Measurements from ENCODE around the gene DMBX1.

Gene DMBX1

GRCh38 chr1:46489638-46490405 is at the start of gene DMBX1:
Gene DMBX1, plus strand, starts transcription at chr1:46489836. Its CDS starts 17,175 bp downstream, at chr1:46507011.
- peak; percentile 17 for DNase-seq (ENCODE audit: low spot score)

GRCh38 chr1:46440478-46440877 is 49.2 kb upstream of the DMBX1 start:
- DNase-seq (ENCODE audit: low spot score): no peak

GRCh38 chr1:46442317-46443161 is 47.1 kb upstream of the DMBX1 start:
- peak; percentile 90 for DNase-seq (ENCODE audit: low spot score)

- DNase-seq (ENCODE audit: low spot score): no peak
These were observed 45.2 kb upstream of the DMBX1 start for GRCh38 chr1:46444466-46444865.

- no peak for DNase-seq (ENCODE audit: low spot score)
These were observed 43.8 kb upstream of the DMBX1 start for GRCh38 chr1:46445773-46446256.

GRCh38 chr1:46446646-46447498 is 42.8 kb upstream of the DMBX1 start:
- peak; percentile 79 for DNase-seq (ENCODE audit: low spot score)

- no peak for DNase-seq (ENCODE audit: low spot score)
These were observed 42.0 kb upstream of the DMBX1 start for GRCh38 chr1:46447499-46448108.

GRCh38 chr1:46448109-46448911 is 41.3 kb upstream of the DMBX1 start:
- no peak for DNase-seq (ENCODE audit: low spot score)

- no peak for DNase-seq (ENCODE audit: low spot score)
These were observed 40.1 kb upstream of the DMBX1 start for GRCh38 chr1:46449223-46450159.

GRCh38 chr1:46450160-46450517 is 39.5 kb upstream of the DMBX1 start:
- no peak for DNase-seq (ENCODE audit: low spot score)

GRCh38 chr1:46451948-46452930 is 37.4 kb upstream of the DMBX1 start:
- no peak for DNase-seq (ENCODE audit: low spot score)

- DNase-seq (ENCODE audit: low spot score): no peak
These were observed 36.7 kb upstream of the DMBX1 start for GRCh38 chr1:46452931-46453325.

GRCh38 chr1:46453449-46453848 is 36.2 kb upstream of the DMBX1 start:
- DNase-seq (ENCODE audit: low spot score): no peak

- no peak for DNase-seq (ENCODE audit: low spot score)
These were observed 33.7 kb upstream of the DMBX1 start for GRCh38 chr1:46455951-46456350.

GRCh38 chr1:46456411-46456963 is 33.1 kb upstream of the DMBX1 start:
- no peak for DNase-seq (ENCODE audit: low spot score)

GRCh38 chr1:46457178-46457577 is 32.5 kb upstream of the DMBX1 start:
- no peak for DNase-seq (ENCODE audit: low spot score)

- no peak for DNase-seq (ENCODE audit: low spot score)
These were observed 31.4 kb upstream of the DMBX1 start for GRCh38 chr1:46458190-46458589.

GRCh38 chr1:46458846-46459245 is 30.8 kb upstream of the DMBX1 start:
- no peak for DNase-seq (ENCODE audit: low spot score)
